Measurements from ENCODE around the gene SRC. TPM values are rescaled to one million over a fixed set of nuclear protein-coding genes. Genes with fewer than 3 reads are reported as not detected.
"Not testable (repeated sequence)": the region's sequence is repeated elsewhere in the genome, so short reads cannot be mapped to it uniquely, and the experiment has no call there.

Gene SRC
- total RNA-seq, 1 experiment from 2014 or later, result 55.6 TPM

GRCh38 chr20:37337208-37337991, 8.5 kb upstream of the SRC start:
- TF ChIP-seq CTCF (conservative IDR thresholded peaks at IDR 0.05; ENCODE audit: low read depth, low read length) (no peak), EZH2 (IDR thresholded peaks at IDR 0.05; ENCODE audit: low read length, unreplicated experiment) (no peak), EZH2phosphoT487 (IDR thresholded peaks at IDR 0.05; ENCODE audit: borderline replicate concordance, low read length) (no peak)
- ChIA-PET CTCF (no interaction called here), POLR2A (ENCODE audit: unreplicated experiment) (no interaction called here)
- no peak overlapping the region for H3K4me2 ChIP-seq (ENCODE audit: low read length)
- intact Hi-C loops (cut with micrococcal nuclease), result no loop called here
- no peak overlapping the region for H3K4me3 ChIP-seq (ENCODE audit: low read length)
- H3K27ac ChIP-seq (ENCODE audit: low read length), result no peak overlapping the region
- ATAC-seq, result no peak
- no peak overlapping the region for H3K9ac ChIP-seq (ENCODE audit: low read length)
- no peaks in the 10 kb centered on the region for H3K9me3 ChIP-seq (ENCODE audit: low read length)
- DNase-seq, result no peak
- BruUV-seq (replicated peaks), result no TSS peak
- no peaks in the 10 kb centered on the region for H3K9me2 ChIP-seq (replicated peaks; ENCODE audit: low read length)
- no peaks in the 10 kb centered on the region for H3F3A ChIP-seq (ENCODE audit: low read length, unreplicated experiment)
- H3K36me3 ChIP-seq (ENCODE audit: low read depth, low read length), result no peaks in the 10 kb centered on the region
- H3K4me1 ChIP-seq (ENCODE audit: insufficient read depth, low read length), result peaks cover 15% of the 10 kb centered on the region
- H4K20me1 ChIP-seq (ENCODE audit: low read length), result no peaks in the 10 kb centered on the region
- H2AFZ ChIP-seq (ENCODE audit: low read length), result no peak overlapping the region
- no peaks in the 10 kb centered on the region for H3K27me3 ChIP-seq (ENCODE audit: low read length)
- H3K79me2 ChIP-seq (ENCODE audit: low read length), result no peaks in the 10 kb centered on the region

- H3K27me3 ChIP-seq (ENCODE audit: low read length); intact Hi-C loops (cut with micrococcal nuclease); ATAC-seq; H3K36me3 ChIP-seq (ENCODE audit: low read depth, low read length); H3K27ac ChIP-seq (ENCODE audit: low read length); H3K9me2 ChIP-seq (replicated peaks; ENCODE audit: low read length); H3K4me2 ChIP-seq (ENCODE audit: low read length); H3K79me2 ChIP-seq (ENCODE audit: low read length); H3K9me3 ChIP-seq (ENCODE audit: low read length); DNase-seq; POLR2A ChIA-PET (ENCODE audit: unreplicated experiment); H3K4me3 ChIP-seq (ENCODE audit: low read length); BruUV-seq (replicated peaks); H3F3A ChIP-seq (ENCODE audit: low read length, unreplicated experiment); H3K9ac ChIP-seq (ENCODE audit: low read length); CTCF ChIA-PET; H2AFZ ChIP-seq (ENCODE audit: low read length); H4K20me1 ChIP-seq (ENCODE audit: low read length): not testable (repeated sequence)
- peaks cover 18% of the 10 kb centered on the region for H3K4me1 ChIP-seq (ENCODE audit: insufficient read depth, low read length)
These were observed 7.6 kb upstream of the SRC start for GRCh38 chr20:37338380-37338779.

- ChIA-PET POLR2A (ENCODE audit: unreplicated experiment) (no interaction called here), CTCF (no interaction called here)
- Histone ChIP-seq H3K9me2 (replicated peaks; ENCODE audit: low read length) (no peaks in the 10 kb centered on the region), H3K9ac (ENCODE audit: low read length) (no peak overlapping the region), H3K4me2 (ENCODE audit: low read length) (no peak overlapping the region), H3K9me3 (ENCODE audit: low read length) (no peaks in the 10 kb centered on the region), H3K27me3 (ENCODE audit: low read length) (no peaks in the 10 kb centered on the region), H3K36me3 (ENCODE audit: low read depth, low read length) (no peaks in the 10 kb centered on the region), H2AFZ (ENCODE audit: low read length) (no peak overlapping the region), H3F3A (ENCODE audit: low read length, unreplicated experiment) (no peaks in the 10 kb centered on the region), H3K4me1 (ENCODE audit: insufficient read depth, low read length) (peaks cover 26% of the 10 kb centered on the region), H4K20me1 (ENCODE audit: low read length) (no peaks in the 10 kb centered on the region), H3K27ac (ENCODE audit: low read length) (no peak overlapping the region), H3K4me3 (ENCODE audit: low read length) (no peak overlapping the region), H3K79me2 (ENCODE audit: low read length) (no peaks in the 10 kb centered on the region)
- ATAC-seq (no peak), DNase-seq (no peak)
- no peak for TF ChIP-seq EZH2 (IDR thresholded peaks at IDR 0.05; ENCODE audit: low read length, unreplicated experiment)
- intact Hi-C loops (cut with micrococcal nuclease), result no loop called here
- BruUV-seq (replicated peaks), result no TSS peak
These were observed 6.7 kb upstream of the SRC start for GRCh38 chr20:37339208-37339607.

GRCh38 chr20:37339764-37340109, 6.2 kb upstream of the SRC start:
- H3K9me2 ChIP-seq (replicated peaks; ENCODE audit: low read length); H3K4me2 ChIP-seq (ENCODE audit: low read length); H3K4me3 ChIP-seq (ENCODE audit: low read length); DNase-seq; intact Hi-C loops (cut with micrococcal nuclease); H4K20me1 ChIP-seq (ENCODE audit: low read length); ATAC-seq; H3K36me3 ChIP-seq (ENCODE audit: low read depth, low read length); POLR2A ChIA-PET (ENCODE audit: unreplicated experiment); H3K27ac ChIP-seq (ENCODE audit: low read length); H3K9ac ChIP-seq (ENCODE audit: low read length); H3K79me2 ChIP-seq (ENCODE audit: low read length); H3K27me3 ChIP-seq (ENCODE audit: low read length); CTCF ChIA-PET; H3F3A ChIP-seq (ENCODE audit: low read length, unreplicated experiment); H3K9me3 ChIP-seq (ENCODE audit: low read length); H2AFZ ChIP-seq (ENCODE audit: low read length); BruUV-seq (replicated peaks): not testable (repeated sequence)
- peaks cover 32% of the 10 kb centered on the region for H3K4me1 ChIP-seq (ENCODE audit: insufficient read depth, low read length)

All from PC-3 (cell line).